NCI-H187 treated with DMSO at 0.1 percent for 48 hours (cell line): Measurements from ENCODE around the gene VSTM1.
"Not testable (repeated sequence)": the region's sequence is repeated elsewhere in the genome, so short reads cannot be mapped to it uniquely, and the experiment has no call there.

Experiments used
- DNase-seq: peaks from one replicate; lab custom pipeline; 2025; lab: John Stamatoyannopoulos, UW

VSTM1 gene

GRCh38 chr19:54063350-54064116 lies at the start of gene VSTM1:
VSTM1 (minus strand) TSS chr19:54063897; CDS start chr19:54063777, 120 bp downstream.
- no peak for DNase-seq

- no peak for DNase-seq
Measured at GRCh38 chr19:54109651-54110050, 46.0 kb upstream of the VSTM1 start.

DNA sequence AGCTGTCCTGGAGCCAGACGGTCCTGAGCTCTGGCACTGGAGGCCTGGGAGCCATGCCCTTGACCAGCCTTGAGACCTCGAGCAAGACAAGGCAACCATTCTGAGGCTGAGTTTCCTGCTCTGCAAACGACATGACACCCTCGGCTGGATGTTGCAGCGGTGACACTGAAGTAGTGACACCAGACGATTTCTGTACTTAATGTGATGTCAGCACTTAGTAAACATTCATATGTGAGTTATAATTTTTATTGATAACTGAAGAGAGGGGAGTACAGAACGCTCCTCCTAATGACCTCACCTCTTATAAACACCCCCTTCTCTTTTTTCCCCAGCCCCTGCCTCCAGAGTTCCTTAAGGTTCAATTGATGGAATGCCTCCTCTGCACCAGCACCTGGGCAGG lies 44.8 kb upstream of the VSTM1 start:
- DNase-seq = no peak

GRCh38 chr19:54107876-54108490 lies 44.3 kb upstream of the VSTM1 start:
- no peak for DNase-seq

GRCh38 chr19:54106716-54107115 lies 43.0 kb upstream of the VSTM1 start:
- no peak for DNase-seq

- no peak for DNase-seq
Measured at GRCh38 chr19:54105796-54106195, 42.1 kb upstream of the VSTM1 start.

GRCh38 chr19:54104998-54105715 lies 41.5 kb upstream of the VSTM1 start:
- no peak for DNase-seq

DNA sequence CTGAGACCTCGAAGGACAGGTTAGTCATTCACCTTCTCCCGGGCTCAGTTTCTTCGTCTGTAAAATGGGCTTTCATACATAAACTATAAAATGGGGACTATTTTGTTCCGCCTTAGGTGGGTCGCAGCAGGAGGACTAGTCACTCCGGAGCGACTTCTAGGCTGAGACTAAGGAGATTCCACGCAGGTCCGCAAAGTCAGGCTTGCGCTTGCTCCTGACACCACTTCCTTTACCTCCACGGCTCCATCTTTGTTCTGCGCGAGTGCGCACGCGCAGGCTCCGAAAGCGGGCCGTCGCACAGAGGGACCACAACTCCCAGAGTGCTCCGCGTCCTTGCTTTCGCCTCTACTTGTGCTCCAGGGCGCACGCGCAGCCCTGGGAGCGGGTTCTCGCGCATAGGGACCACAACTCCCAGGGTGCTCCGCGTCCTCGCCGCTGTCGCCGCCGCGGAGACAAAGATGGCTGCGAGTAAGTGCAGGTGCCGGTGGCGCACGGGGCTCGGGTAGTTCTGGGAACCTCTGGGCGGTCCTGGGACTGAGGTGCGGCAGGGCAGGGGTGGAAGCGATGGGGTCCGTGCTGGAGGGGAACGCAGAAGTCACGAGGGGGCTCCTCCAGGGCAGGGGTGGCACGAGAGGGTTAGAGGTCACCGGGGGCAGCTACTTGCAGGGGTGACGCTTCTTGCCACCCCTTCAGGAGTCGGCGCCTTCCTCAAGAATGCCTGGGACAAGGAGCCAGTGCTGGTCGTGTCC lies 38.9 kb upstream of the VSTM1 start, which contains the start of gene NDUFA3:
TSS of gene NDUFA3 (plus strand) at position 435 of the 749 bp plus-strand sequence. CDS start at position 459, 24 bp downstream.
- peak; percentile 91 for DNase-seq

- DNase-seq = no peak
Measured at GRCh38 chr19:54100561-54100960, 36.9 kb upstream of the VSTM1 start, which contains the start of gene OSCAR. OSCAR (minus strand) TSS chr19:54100803; CDS start chr19:54100792, 11 bp downstream.

GRCh38 chr19:54099903-54100255 lies 36.2 kb upstream of the VSTM1 start:
- not testable (repeated sequence) for DNase-seq

DNA sequence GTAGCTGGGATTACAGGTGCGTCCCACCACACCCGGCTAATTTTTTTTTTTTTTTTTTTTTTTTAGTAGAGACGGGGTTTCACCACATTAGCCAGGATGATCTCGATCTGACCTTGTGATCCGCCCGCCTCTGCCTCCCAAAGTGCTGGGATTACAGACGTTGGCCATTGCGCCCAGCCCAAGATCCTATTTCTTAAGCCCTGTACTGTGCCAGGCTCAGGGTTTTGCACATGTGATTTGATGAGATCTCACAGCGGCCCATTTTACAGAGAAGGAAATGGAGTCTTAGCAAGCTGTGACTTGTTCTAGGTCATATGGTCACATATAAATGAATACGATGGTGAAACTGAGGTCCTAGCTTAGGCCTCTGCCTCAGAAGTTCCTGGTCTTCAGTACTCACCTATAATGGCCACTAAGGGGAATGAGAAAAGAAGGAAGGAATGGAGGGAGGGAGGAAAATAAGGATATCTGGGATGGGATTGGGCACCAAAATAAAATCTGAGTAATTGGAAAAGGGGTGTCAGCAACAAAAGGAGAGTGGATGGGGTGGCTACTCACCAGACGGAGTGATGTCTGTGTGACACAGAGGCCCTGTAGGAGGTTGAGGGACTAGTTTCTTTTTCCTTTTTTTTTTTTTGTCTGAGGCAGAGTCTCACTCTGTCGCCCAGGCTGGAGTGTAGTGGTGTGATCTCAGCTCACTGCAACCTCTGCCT lies 35.6 kb upstream of the VSTM1 start:
- DNase-seq = no peak

- no peak for DNase-seq
Measured at GRCh38 chr19:54096617-54097106, 33.0 kb upstream of the VSTM1 start.

GRCh38 chr19:54095859-54096616 lies 32.3 kb upstream of the VSTM1 start:
- DNase-seq = not testable (repeated sequence)

- no peak for DNase-seq
Measured at GRCh38 chr19:54095136-54095858, 31.6 kb upstream of the VSTM1 start.

DNA sequence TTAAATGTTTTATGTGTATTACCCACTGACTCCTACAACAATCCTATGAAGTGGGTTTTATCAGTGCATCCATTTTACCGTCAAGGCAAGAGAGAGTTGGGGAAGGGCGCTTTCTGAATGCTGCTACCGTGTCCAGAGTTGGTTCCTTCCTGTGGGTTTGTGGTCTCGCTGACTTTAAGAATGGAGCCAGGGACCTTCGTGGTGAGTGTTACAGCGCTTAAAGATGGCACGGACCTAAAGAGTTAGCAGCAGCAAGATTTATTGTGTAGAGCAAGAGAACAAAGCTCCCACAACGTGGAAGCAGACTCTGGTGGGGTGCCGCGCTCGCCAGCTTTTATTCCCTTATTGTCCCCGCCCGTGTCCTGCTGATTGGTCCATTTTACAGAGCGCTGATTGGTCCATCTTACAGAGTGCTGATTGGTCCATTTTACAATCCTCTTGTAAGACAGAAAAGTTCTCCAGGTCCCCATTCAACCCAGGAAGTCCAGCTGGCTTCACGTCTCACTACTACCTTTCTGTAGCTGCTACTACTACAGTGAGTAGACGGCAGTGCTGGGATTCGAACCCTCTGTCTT lies 30.8 kb upstream of the VSTM1 start:
- no peak for DNase-seq

DNA sequence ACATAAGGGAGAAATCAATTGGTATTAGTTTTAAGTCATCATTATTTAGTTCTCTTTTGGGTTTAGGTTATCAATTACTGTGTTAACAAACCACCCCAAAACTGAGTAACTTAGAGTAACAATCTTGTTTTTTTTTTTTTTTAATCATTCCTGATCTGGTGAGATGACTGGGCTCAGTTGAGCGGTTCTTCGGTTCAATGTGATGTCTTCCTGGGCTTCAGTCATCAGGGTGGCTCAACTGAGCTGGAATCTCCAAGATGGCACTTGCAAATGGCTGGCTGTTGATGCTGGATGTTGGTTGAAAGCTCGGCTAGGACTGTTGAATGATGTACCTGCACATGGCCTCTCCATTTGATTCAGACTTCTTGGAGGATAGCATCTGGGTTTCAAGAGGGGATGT lies 20.7 kb upstream of the VSTM1 start:
- DNase-seq = no peak

GRCh38 chr19:54081032-54081431 lies 17.3 kb upstream of the VSTM1 start, which contains the start of gene TARM1:
TARM1 (minus strand) TSS chr19:54081365; CDS start chr19:54081340, 25 bp downstream.
- no peak for DNase-seq

DNA sequence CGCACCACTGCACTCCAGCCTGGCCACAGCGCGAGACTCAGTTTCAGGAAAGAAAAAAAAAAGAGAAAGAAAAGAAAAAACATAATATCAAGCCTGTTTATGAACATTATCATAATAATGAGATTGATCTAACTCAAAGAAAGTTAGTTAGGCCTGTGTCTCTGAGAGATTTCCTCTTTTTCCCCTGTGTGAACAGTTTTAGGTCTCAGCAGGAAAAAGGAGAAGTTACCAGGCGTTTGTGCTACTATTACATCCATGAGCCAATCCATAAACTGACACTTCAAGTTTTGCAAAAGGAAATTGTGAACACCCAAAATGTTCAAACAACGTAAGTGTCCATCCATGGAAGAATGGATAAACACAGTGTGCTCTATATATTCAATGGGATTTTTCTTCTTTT lies 13.6 kb upstream of the VSTM1 start:
- DNase-seq = no peak

DNA sequence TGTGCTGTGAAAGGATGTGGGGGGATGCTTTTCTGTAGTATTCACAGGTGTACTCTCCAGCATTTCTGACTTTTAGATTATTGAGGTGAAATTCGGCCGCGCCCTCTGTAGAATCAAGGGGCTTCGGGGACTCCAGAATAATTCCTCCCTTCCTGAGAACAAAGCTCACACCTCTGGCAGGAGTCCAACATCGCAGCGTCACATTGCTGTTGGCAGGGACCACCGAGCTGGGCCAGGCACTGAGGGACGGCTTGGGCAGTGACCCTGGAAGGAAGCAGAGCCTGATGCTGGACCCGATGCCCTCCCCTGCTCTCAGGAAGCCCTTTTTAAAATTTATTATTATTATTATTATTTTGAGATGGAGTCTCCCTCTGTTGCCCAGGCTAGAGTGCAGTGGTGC lies 11.2 kb upstream of the VSTM1 start:
- DNase-seq = no peak
